ENCODE results near the gene KBTBD12. TPM values are rescaled to one million over a fixed set of nuclear protein-coding genes. Genes with fewer than 3 reads are reported as not detected.

Gene KBTBD12
- total and polyA plus RNA-seq, 2 of the 13 experiments (the other 11 are each of a cell fraction or from before 2014, with no cell fraction given), result not detected

DNA sequence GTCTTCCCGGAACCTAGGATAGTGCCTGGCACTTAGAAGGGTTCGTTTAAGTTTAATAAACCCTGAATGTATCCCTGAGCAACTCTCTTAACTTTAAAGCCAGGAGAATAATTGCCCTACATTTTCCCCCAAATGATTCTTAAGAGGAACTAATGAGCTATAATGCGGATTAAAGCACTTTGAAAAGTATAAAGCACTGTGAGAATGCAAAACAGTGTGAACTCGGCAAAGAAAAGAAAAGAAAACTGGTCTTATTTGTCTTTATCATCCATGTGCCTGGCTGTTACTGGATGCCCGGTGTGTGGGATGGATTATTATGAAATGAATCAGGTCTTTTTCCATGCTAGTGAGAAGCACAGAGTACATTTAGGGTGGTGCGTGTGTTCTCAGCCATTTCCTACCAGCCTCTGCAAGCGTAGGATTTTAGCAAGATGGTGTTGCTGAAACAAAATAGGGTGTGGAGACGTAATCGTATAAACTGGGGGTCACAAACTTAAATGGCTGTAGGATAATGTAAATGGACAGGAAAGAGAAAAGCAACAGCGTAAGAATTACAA lies 983 bp downstream of the KBTBD12 start:
- CTCF ChIA-PET (ENCODE audit: low intra/inter-chr PET ratio, low total read pairs), result no interaction called here
- POLR2A ChIA-PET, result no interaction called here
- in situ Hi-C loops (cut with HindIII; ENCODE audit: extremely low pct_ligation_motif_present, low pct_unique_long_range_greater_than_20kb), result no loop called here
- intact Hi-C loops (cut with micrococcal nuclease; ENCODE audit: unreplicated experiment), result no loop called here
- no peak for ATAC-seq
- H3K4me2 ChIP-seq (ENCODE audit: low read depth, low read length), result no peak overlapping the region
- H3K4me3 ChIP-seq (replicated peaks in 1 of 3; ENCODE audit: insufficient read depth in 1 of 3, low read depth in 2 of 3, low read length in 3 of 3), result no peak overlapping the region
- FAIRE-seq, result no peak
- TF ChIP-seq KMT2B (CRISPR knock-in tag; IDR thresholded peaks at IDR 0.05) (no peak), MYNN (CRISPR knock-in tag; IDR thresholded peaks at IDR 0.05; ENCODE audit: low read depth) (no peak), ZNF510 (CRISPR knock-in tag; IDR thresholded peaks at IDR 0.05; ENCODE audit: low read depth) (no peak), POLR2AphosphoS5 (IDR thresholded peaks at IDR 0.05; ENCODE audit: low read depth, low read length) (no peak), ELF1 (CRISPR knock-in tag; IDR thresholded peaks at IDR 0.05) (no peak), CHCHD3 (CRISPR knock-in tag; IDR thresholded peaks at IDR 0.05) (no peak), SRY (CRISPR knock-in tag; IDR thresholded peaks at IDR 0.05) (no peak), NR3C1 (CRISPR knock-in tag; IDR thresholded peaks at IDR 0.05) (no peak), GATAD2A (CRISPR knock-in tag; IDR thresholded peaks at IDR 0.05) (no peak)
- no peaks in the 10 kb centered on the region for H3K4me1 ChIP-seq (ENCODE audit: insufficient read depth, low read length)
- no peaks in the 10 kb centered on the region for H3K36me3 ChIP-seq (replicated peaks in 1 of 2; ENCODE audit: control insufficient read depth in 1 of 2, insufficient read depth in 2 of 2, low read length in 2 of 2)
- H3K9me3 ChIP-seq (ENCODE audit: low read length), result no peaks in the 10 kb centered on the region
- H4K20me1 ChIP-seq (ENCODE audit: insufficient read depth, low read length), result no peaks in the 10 kb centered on the region
- DNase-seq (ENCODE audit: low spot score), result no peak
- BruUV-seq (replicated peaks), result no TSS peak
- H3K27ac ChIP-seq (ENCODE audit: extremely low read length, insufficient read depth, low read length), result no peak overlapping the region
- WGBS (ENCODE audit: low lambda C conversion rate), result 19% methylated on average over 10 of the region's 10 CpGs
- no peak overlapping the region for H2AFZ ChIP-seq (ENCODE audit: low read length)
- peaks cover 0 to 5% of the 10 kb centered on the region in 2 experiments; a peak in 2 of 5 replicates for H3K27me3 ChIP-seq (ENCODE audit: control insufficient read depth in 1 of 2, insufficient read depth in 2 of 2, low read length in 2 of 2)
- H3K9ac ChIP-seq (ENCODE audit: insufficient read depth, low read depth, low read length), result no peak overlapping the region
- no peaks in the 10 kb centered on the region for H3K79me2 ChIP-seq (ENCODE audit: insufficient read depth, low read length)

- ATAC-seq, result no peak
- no peaks in the 10 kb centered on the region for H3K36me3 ChIP-seq (replicated peaks in 1 of 2; ENCODE audit: control insufficient read depth in 1 of 2, insufficient read depth in 2 of 2, low read length in 2 of 2)
- no peak for TF ChIP-seq ZNF101 (CRISPR knock-in tag; IDR thresholded peaks at IDR 0.05; ENCODE audit: borderline replicate concordance, low read depth)
- TF ChIP-seq SALL2 (CRISPR knock-in tag; IDR thresholded peaks at IDR 0.05), result no peak
- no peak for TF ChIP-seq JDP2 (CRISPR knock-in tag; IDR thresholded peaks at IDR 0.05; ENCODE audit: borderline replicate concordance)
- TF ChIP-seq SOX5 (CRISPR knock-in tag; IDR thresholded peaks at IDR 0.05; ENCODE audit: borderline replicate concordance), result no peak
- no peak for TF ChIP-seq ZNF556 (CRISPR knock-in tag; IDR thresholded peaks at IDR 0.05; ENCODE audit: borderline replicate concordance)
- TF ChIP-seq RARA (CRISPR knock-in tag; IDR thresholded peaks at IDR 0.05), result no peak
- TF ChIP-seq, protein P1, sequence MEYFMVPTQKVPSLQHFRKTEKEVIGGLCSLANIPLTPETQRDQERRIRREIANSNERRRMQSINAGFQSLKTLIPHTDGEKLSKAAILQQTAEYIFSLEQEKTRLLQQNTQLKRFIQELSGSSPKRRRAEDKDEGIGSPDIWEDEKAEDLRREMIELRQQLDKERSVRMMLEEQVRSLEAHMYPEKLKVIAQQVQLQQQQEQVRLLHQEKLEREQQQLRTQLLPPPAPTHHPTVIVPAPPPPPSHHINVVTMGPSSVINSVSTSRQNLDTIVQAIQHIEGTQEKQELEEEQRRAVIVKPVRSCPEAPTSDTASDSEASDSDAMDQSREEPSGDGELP (IDR thresholded peaks at IDR 0.05; ENCODE audit: borderline replicate concordance, low read depth), result no peak
- TF ChIP-seq ZNF724P (CRISPR knock-in tag; IDR thresholded peaks at IDR 0.05; ENCODE audit: borderline replicate concordance), result no peak
- no peak for TF ChIP-seq TBX2 (CRISPR knock-in tag; IDR thresholded peaks at IDR 0.05; ENCODE audit: borderline replicate concordance)
- no peak for TF ChIP-seq SMARCE1 (IDR thresholded peaks at IDR 0.05; ENCODE audit: borderline replicate concordance)
- TF ChIP-seq REL (CRISPR knock-in tag; conservative IDR thresholded peaks at IDR 0.05), result no peak
- no peak for TF ChIP-seq RXRA (CRISPR knock-in tag; IDR thresholded peaks at IDR 0.05)
- TF ChIP-seq MEIS2 (CRISPR knock-in tag; IDR thresholded peaks at IDR 0.05), result no peak
These were observed 5.7 kb downstream of the KBTBD12 start for GRCh38 chr3:127920738-127921137.

More at GRCh38 chr3:127920738-127921137, 5.7 kb downstream of the KBTBD12 start:
- no peak overlapping the region for H3K4me3 ChIP-seq (replicated peaks in 1 of 3; ENCODE audit: insufficient read depth in 1 of 3, low read depth in 2 of 3, low read length in 3 of 3)
- BruUV-seq (replicated peaks), result no TSS peak
- FAIRE-seq, result no peak
- H3K79me2 ChIP-seq (ENCODE audit: insufficient read depth, low read length), result no peaks in the 10 kb centered on the region
- no peaks in the 10 kb centered on the region for H3K9me3 ChIP-seq (ENCODE audit: low read length)
- no peak overlapping the region for H3K4me2 ChIP-seq (ENCODE audit: low read depth, low read length)
- in situ Hi-C loops (cut with HindIII; ENCODE audit: extremely low pct_ligation_motif_present, low pct_unique_long_range_greater_than_20kb), result no loop called here
- DNase-seq (ENCODE audit: low spot score), result no peak
- ChIA-PET CTCF (ENCODE audit: low intra/inter-chr PET ratio, low total read pairs) (no interaction called here), POLR2A (no interaction called here)
- H4K20me1 ChIP-seq (ENCODE audit: insufficient read depth, low read length), result no peaks in the 10 kb centered on the region
- H3K4me1 ChIP-seq (ENCODE audit: insufficient read depth, low read length), result no peaks in the 10 kb centered on the region
- H3K27ac ChIP-seq (ENCODE audit: extremely low read length, insufficient read depth, low read length), result no peak overlapping the region
- WGBS (ENCODE audit: low lambda C conversion rate), result 4% methylated on average over 1 of the region's 1 CpG
- intact Hi-C loops (cut with micrococcal nuclease; ENCODE audit: unreplicated experiment), result no loop called here
- no peak overlapping the region for H2AFZ ChIP-seq (ENCODE audit: low read length)
- H3K27me3 ChIP-seq (ENCODE audit: control insufficient read depth in 1 of 2, insufficient read depth in 2 of 2, low read length in 2 of 2), result peaks cover 0 to 5% of the 10 kb centered on the region in 2 experiments; a peak in 1 of 5 replicates
- no peak overlapping the region for H3K9ac ChIP-seq (ENCODE audit: insufficient read depth, low read depth, low read length)

Data from HepG2 (cell line).